ENCODE data around the gene WASF1. TPM values are rescaled to one million over a fixed set of nuclear protein-coding genes. Genes with fewer than 3 reads are reported as not detected.

Gene WASF1
- polyA plus RNA-seq, 2 of the 4 experiments (the other 2 are of a cell fraction), result 12.8 to 21.0 TPM

DNA sequence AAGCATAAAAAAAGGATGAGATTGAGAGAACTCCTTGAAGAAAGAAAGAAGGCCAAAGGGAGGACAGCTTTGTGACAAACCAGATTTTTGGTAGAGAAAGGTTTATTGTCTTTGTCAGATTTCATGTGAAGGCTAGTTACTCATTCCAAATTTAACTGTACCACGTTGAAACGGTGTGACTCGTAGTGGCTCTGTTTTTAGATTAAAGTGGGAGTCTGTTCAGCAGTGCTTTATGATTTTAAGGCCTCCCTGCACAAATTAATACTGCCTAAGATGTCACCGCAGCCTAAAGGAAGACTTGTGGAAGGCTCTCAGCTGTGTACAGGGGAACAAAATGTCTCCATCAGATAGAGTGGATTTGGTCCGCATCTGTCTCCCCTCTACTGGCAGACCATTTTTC, 36.7 kb upstream of the WASF1 start:
- CTCF ChIA-PET, result no interaction called here
- 89% methylated on average over 5 of the region's 5 CpGs for WGBS (ENCODE audit: missing lambda C conversion rate)
- FAIRE-seq (no peak), DNase-seq (ENCODE audit: low read depth in 1 of 2, low spot score in 1 of 2) (no peak), ATAC-seq (no peak)
- Histone ChIP-seq H3K4me2 (no peak overlapping the region), H3K27ac (no peak overlapping the region), H3K4me1 (no peaks in the 10 kb centered on the region), H3K4me3 (no peak overlapping the region), H3K9me3 (no peaks in the 10 kb centered on the region)
- POLR2A ChIA-PET, result no interaction called here
- TF ChIP-seq POLR2AphosphoS2 (conservative IDR thresholded peaks at IDR 0.05; ENCODE audit: low read length) (no peak), CEBPB (IDR thresholded peaks at IDR 0.05) (no peak), JUNB (IDR thresholded peaks at IDR 0.05) (no peak), FOXS1 (CRISPR knock-in tag; IDR thresholded peaks at IDR 0.05) (no peak)
- TF ChIP-seq, protein P1, sequence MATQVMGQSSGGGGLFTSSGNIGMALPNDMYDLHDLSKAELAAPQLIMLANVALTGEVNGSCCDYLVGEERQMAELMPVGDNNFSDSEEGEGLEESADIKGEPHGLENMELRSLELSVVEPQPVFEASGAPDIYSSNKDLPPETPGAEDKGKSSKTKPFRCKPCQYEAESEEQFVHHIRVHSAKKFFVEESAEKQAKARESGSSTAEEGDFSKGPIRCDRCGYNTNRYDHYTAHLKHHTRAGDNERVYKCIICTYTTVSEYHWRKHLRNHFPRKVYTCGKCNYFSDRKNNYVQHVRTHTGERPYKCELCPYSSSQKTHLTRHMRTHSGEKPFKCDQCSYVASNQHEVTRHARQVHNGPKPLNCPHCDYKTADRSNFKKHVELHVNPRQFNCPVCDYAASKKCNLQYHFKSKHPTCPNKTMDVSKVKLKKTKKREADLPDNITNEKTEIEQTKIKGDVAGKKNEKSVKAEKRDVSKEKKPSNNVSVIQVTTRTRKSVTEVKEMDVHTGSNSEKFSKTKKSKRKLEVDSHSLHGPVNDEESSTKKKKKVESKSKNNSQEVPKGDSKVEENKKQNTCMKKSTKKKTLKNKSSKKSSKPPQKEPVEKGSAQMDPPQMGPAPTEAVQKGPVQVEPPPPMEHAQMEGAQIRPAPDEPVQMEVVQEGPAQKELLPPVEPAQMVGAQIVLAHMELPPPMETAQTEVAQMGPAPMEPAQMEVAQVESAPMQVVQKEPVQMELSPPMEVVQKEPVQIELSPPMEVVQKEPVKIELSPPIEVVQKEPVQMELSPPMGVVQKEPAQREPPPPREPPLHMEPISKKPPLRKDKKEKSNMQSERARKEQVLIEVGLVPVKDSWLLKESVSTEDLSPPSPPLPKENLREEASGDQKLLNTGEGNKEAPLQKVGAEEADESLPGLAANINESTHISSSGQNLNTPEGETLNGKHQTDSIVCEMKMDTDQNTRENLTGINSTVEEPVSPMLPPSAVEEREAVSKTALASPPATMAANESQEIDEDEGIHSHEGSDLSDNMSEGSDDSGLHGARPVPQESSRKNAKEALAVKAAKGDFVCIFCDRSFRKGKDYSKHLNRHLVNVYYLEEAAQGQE (IDR thresholded peaks at IDR 0.05), result no peak

DNA sequence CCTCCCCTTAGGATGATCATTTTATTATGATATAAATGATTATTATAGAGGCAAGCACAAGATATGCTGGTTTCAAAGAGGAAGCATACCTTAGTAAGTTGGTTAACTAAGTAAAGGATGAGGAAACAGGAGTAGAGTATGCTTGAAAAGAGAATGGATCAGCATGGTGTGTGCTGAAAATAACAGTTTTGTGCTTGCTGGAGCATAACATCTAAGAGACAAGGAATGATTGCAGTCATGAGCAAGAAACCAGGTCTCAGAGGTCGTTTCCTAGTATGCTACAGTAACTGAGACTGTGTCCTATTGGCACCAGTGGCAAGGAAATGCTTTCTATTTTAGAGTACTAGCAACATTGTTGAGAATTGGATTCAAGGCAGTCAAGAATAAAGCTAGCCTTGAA, 34.9 kb upstream of the WASF1 start:
- ChIA-PET CTCF (interaction anchor here (1.4 to 1.6 kb wide), 2 partner anchors 36 to 161 kb away, joined by 3 read pairs; no protein-coding TSS in a partner anchor), POLR2A (no interaction called here)
- Histone ChIP-seq H3K4me1 (no peaks in the 10 kb centered on the region), H3K4me3 (no peak overlapping the region), H3K27ac (no peak overlapping the region), H3K9me3 (no peaks in the 10 kb centered on the region), H3K4me2 (no peak overlapping the region)
- TF ChIP-seq, protein P2, sequence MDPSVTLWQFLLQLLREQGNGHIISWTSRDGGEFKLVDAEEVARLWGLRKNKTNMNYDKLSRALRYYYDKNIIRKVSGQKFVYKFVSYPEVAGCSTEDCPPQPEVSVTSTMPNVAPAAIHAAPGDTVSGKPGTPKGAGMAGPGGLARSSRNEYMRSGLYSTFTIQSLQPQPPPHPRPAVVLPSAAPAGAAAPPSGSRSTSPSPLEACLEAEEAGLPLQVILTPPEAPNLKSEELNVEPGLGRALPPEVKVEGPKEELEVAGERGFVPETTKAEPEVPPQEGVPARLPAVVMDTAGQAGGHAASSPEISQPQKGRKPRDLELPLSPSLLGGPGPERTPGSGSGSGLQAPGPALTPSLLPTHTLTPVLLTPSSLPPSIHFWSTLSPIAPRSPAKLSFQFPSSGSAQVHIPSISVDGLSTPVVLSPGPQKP (IDR thresholded peaks at IDR 0.05; ENCODE audit: low read depth, low read length), result no peak
- TF ChIP-seq, protein P1 (IDR thresholded peaks at IDR 0.05), result no peak
- TF ChIP-seq EP300 (IDR thresholded peaks at IDR 0.05) (no peak), KDM5A (IDR thresholded peaks at IDR 0.05) (no peak), HOXA7 (CRISPR knock-in tag; IDR thresholded peaks at IDR 0.05) (no peak), PHF8 (IDR thresholded peaks at IDR 0.05; ENCODE audit: borderline replicate concordance, low read depth) (no peak), EHF (CRISPR knock-in tag; IDR thresholded peaks at IDR 0.05) (no peak), ZC3H11A (IDR thresholded peaks at IDR 0.05) (no peak), ZNF302 (CRISPR knock-in tag; IDR thresholded peaks at IDR 0.05) (no peak), TP53 (CRISPR knock-in tag; IDR thresholded peaks at IDR 0.05) (no peak), HOXB13 (CRISPR knock-in tag; IDR thresholded peaks at IDR 0.05; ENCODE audit: low read depth) (no peak), RARB (CRISPR knock-in tag; IDR thresholded peaks at IDR 0.05) (no peak), POLR2AphosphoS2 (conservative IDR thresholded peaks at IDR 0.05; ENCODE audit: low read length) (no peak), GATA3 (IDR thresholded peaks at IDR 0.05; ENCODE audit: borderline replicate concordance) (no peak), TFCP2L1 (CRISPR knock-in tag; IDR thresholded peaks at IDR 0.05) (no peak), NFE2L2 (conservative IDR thresholded peaks at IDR 0.05; ENCODE audit: low read length) (no peak), NPAS2 (CRISPR knock-in tag; IDR thresholded peaks at IDR 0.05; ENCODE audit: borderline replicate concordance) (no peak)
- TF ChIP-seq, protein P3, sequence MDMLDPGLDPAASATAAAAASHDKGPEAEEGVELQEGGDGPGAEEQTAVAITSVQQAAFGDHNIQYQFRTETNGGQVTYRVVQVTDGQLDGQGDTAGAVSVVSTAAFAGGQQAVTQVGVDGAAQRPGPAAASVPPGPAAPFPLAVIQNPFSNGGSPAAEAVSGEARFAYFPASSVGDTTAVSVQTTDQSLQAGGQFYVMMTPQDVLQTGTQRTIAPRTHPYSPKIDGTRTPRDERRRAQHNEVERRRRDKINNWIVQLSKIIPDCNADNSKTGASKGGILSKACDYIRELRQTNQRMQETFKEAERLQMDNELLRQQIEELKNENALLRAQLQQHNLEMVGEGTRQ (IDR thresholded peaks at IDR 0.05), result no peak
- TF ChIP-seq, protein P4, sequence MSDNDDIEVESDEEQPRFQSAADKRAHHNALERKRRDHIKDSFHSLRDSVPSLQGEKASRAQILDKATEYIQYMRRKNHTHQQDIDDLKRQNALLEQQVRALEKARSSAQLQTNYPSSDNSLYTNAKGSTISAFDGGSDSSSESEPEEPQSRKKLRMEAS (IDR thresholded peaks at IDR 0.05), result no peak
- FAIRE-seq, result no peak
- DNase-seq (ENCODE audit: low read depth in 1 of 2, low spot score in 1 of 2), result no peak
- 50% methylated on average over 1 of the region's 1 CpG for WGBS (ENCODE audit: missing lambda C conversion rate)
- ATAC-seq, result no peak

Data from A549 (cell line).